B cell (primary cell): Measurements from ENCODE around the gene RAPGEF6. TPM values are rescaled to one million over a fixed set of nuclear protein-coding genes. Genes with fewer than 3 reads are reported as not detected.

Experiments
- ATAC-seq: fragments of 200-7000 bp; cut with Tn5 transposase; one replicate; pipeline ENCODE4 v1.10.0; 2021; ENCODE audit warnings: low read depth, mild to moderate bottlenecking, moderate number of reproducible peaks, moderate library complexity
- CTCF ChIA-PET: fragments of 350-600 bp; sonication (Branson Sonifier 250); formaldehyde crosslinking; loops from one replicate; lab custom pipeline; 2021; ENCODE audit warnings: antibody characterized with exemption, inconsistent platforms; lab: Charles Lee
- POLR2A ChIA-PET: fragments of 350-600 bp; sonication (Branson Sonifier 250); formaldehyde crosslinking; loops from one replicate; lab custom pipeline; 2021; ENCODE audit warnings: antibody characterized with exemption; lab: Charles Lee
- DNase-seq: peaks from one replicate; pipeline ENCODE4 v3.0.0; 2013
- H2AFZ ChIP-seq: 2 replicates; pipeline ENCODE4 v1.6.1; 2012; ENCODE audit warnings: mild to moderate bottlenecking, low read depth, low read length; ENCODE audit not compliant: insufficient read depth, poor library complexity, severe bottlenecking
- H3K27ac ChIP-seq, 2 donors: 1 replicate in 1 of 2; 2 replicates in 1 of 2; pipeline ENCODE4 v1.5.1; 2012 to 2013; ENCODE audit warnings: low read length in 2 of 2, mild to moderate bottlenecking in 2 of 2, moderate library complexity in 1 of 2
- H3K27me3 ChIP-seq, 4 experiments: fragments of 200-600 bp in 1 of 4; sonication (generic) in 1 of 4; replicated peaks in 1 of 4; 1 replicate in 2 of 4; 2 replicates in 2 of 4; pipeline versions ENCODE4 v1.6.1 to v1.7.0; 2013 to 2016; ENCODE audit warnings: low read length in 3 of 4, mild to moderate bottlenecking in 2 of 4, mixed read lengths in 1 of 4, moderate library complexity in 1 of 4; ENCODE audit not compliant: insufficient read depth in 4 of 4, control insufficient read depth in 3 of 4; ENCODE audit errors: control extremely low read depth in 1 of 4
- H3K36me3 ChIP-seq, 2 experiments: replicated peaks in 1 of 2; 1 replicate in 1 of 2; 2 replicates in 1 of 2; pipeline versions ENCODE4 v1.6.1 to v1.7.1; 2013; ENCODE audit warnings: low read length in 1 of 2; ENCODE audit not compliant: insufficient read depth in 2 of 2, control insufficient read depth in 1 of 2; ENCODE audit errors: control extremely low read depth in 1 of 2, extremely low read depth in 1 of 2
- H3K4me1 ChIP-seq, 2 donors: fragments of 200-600 bp in 1 of 2; sonication (generic) in 1 of 2; 1 replicate in 1 of 2; 2 replicates in 1 of 2; pipeline versions ENCODE4 v1.5.1 to v1.6.1; 2013 to 2017; ENCODE audit warnings: low read length in 2 of 2; ENCODE audit not compliant: control insufficient read depth in 2 of 2, insufficient read depth in 2 of 2
- H3K4me2 ChIP-seq: replicated peaks from 2 replicates; pipeline ENCODE3; 2012; ENCODE audit warnings: mild to moderate bottlenecking, low read depth, low read length; ENCODE audit not compliant: poor library complexity, severe bottlenecking
- H3K4me3 ChIP-seq, 5 experiments: fragments of 200-600 bp in 1 of 5; sonication (generic) in 1 of 5; 1 replicate in 3 of 5; 2 replicates in 2 of 5; pipeline versions ENCODE4 v1.5.1 to v1.7.0; 2011 to 2016; ENCODE audit warnings: low read length in 4 of 5, mild to moderate bottlenecking in 4 of 5, low read depth in 2 of 5, control low read depth in 1 of 5, moderate library complexity in 1 of 5; ENCODE audit not compliant: insufficient read depth in 1 of 5; ENCODE audit errors: control extremely low read depth in 1 of 5, extremely low read depth in 1 of 5
- H3K79me2 ChIP-seq: fragments of 200-600 bp; sonication (generic); one replicate; pipeline ENCODE4 v1.6.0; 2016; ENCODE audit warnings: low read length; ENCODE audit not compliant: control insufficient read depth, insufficient read depth
- H3K9ac ChIP-seq: fragments of 200-600 bp; sonication (generic); 2 replicates; pipeline ENCODE4 v1.6.1; 2017; ENCODE audit warnings: mild to moderate bottlenecking, low read length, moderate library complexity
- H3K9me3 ChIP-seq, 3 donors: one replicate each; pipeline versions ENCODE4 v1.6.1 to v1.7.1; 2013; ENCODE audit warnings: low read length in 2 of 3; ENCODE audit not compliant: control insufficient read depth in 2 of 3, insufficient read depth in 1 of 3; ENCODE audit errors: control extremely low read depth in 1 of 3
- H4K20me1 ChIP-seq: 2 replicates; pipeline ENCODE4 v1.6.0; 2012; ENCODE audit warnings: mild to moderate bottlenecking, low read length; ENCODE audit not compliant: insufficient read depth, control insufficient read depth, poor library complexity, severe bottlenecking
- H3K27ac Mint-ChIP-seq: one replicate; pipeline ENCODE4 v1.8.0; 2021; ENCODE audit warnings: mixed read lengths
- H3K27me3 Mint-ChIP-seq: one replicate; pipeline ENCODE4 v1.8.0; 2021; ENCODE audit warnings: mixed read lengths
- H3K4me1 Mint-ChIP-seq: one replicate; pipeline ENCODE4 v1.8.0; 2021; ENCODE audit warnings: mixed read lengths
- H3K4me3 Mint-ChIP-seq: one replicate; pipeline ENCODE4 v1.8.0; 2021; ENCODE audit warnings: mixed read lengths
- H3K9me3 Mint-ChIP-seq: one replicate; pipeline ENCODE4 v1.8.0; 2022; ENCODE audit warnings: mixed read lengths; ENCODE audit not compliant: insufficient read depth
- EZH2 ChIP-seq: IDR thresholded peaks from 2 replicates; pipeline ENCODE4 v1.6.1; 2012; ENCODE audit warnings: borderline replicate concordance, low read depth, mild to moderate bottlenecking, moderate library complexity, low read length; ENCODE audit not compliant: insufficient read depth, poor library complexity, severe bottlenecking
- WGBS: methylation state at CpG from one replicate; pipeline ENCODE4 v1.1.5; 2013; ENCODE audit warnings: missing lambda C conversion rate; ENCODE audit not compliant: insufficient coverage; 5-methylcytosine and 5-hydroxymethylcytosine counted together
- intact Hi-C: fragments of 100-400 bp; cut with micrococcal nuclease; formaldehyde crosslinking; loops from one replicate; pipeline ENCODE4 v1.10.0; 2022
- polyA plus RNA-seq: library from polyadenylated mRNA; depleted of rRNA; stranded (reverse); fragments of >200 nt; gene quantifications from 2 replicates; pipeline ENCODE4 v1.2.3, GENCODE V29; 2012
- total RNA-seq, 2 donors: library from RNA; stranded (reverse); fragments of 120-200 nt in 1 of 2; gene quantifications; 1 replicate in 1 of 2; 2 replicates in 1 of 2; pipeline versions ENCODE4 v1.2.3 to v1.2.4, GENCODE V29; 2013 to 2022
- TF ChIP-seq, protein P1 (sequence below): fragments of 200-600 bp; IDR thresholded peaks from one replicate; pipeline ENCODE4 v1.8.0; 2022; ENCODE audit warnings: antibody characterized with exemption, mild to moderate bottlenecking

RAPGEF6 gene
- total and polyA plus RNA-seq, 2 donors (not counting 1 experiment from before 2014, with no cell fraction given) = 9.8 to 56.2 TPM

DNA sequence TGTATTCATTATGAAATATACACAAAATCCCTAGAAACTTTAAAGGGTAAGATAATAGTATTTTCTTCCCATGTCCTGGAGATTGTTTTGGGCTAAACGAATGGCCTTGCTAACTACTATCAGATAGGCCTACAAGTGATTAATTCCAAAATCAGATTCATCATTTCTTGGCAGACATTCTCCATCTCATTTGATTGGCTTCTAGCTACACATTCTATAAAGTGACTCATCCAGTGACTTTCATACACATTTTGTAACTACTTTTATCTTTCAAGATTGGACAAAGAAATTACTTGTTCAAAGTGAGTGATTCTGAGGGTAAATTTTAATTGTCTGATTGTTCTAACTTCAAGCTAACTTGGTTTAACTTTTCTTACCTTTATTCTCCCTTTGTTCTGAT, 93.3 kb downstream of the RAPGEF6 start:
- peak overlapping the region in 1 of 2 donors; percentile 37 for H3K27ac ChIP-seq
- H3K4me3 ChIP-seq = no peak overlapping the region
- no peak overlapping the region for H2AFZ ChIP-seq
- no peaks in the 10 kb centered on the region for H4K20me1 ChIP-seq
- H3K27me3 Mint-ChIP-seq = no peaks in the 10 kb centered on the region
- ATAC-seq (no peak), DNase-seq (no peak)
- peaks cover 62% of the 10 kb centered on the region for H3K79me2 ChIP-seq
- H3K4me1 Mint-ChIP-seq = peaks cover 25% of the 10 kb centered on the region
- CTCF ChIA-PET = interaction anchor here (1.3 to 1.6 kb wide), 2 partner anchors 10 to 46 kb away, joined by 3 read pairs; no protein-coding TSS in a partner anchor
- WGBS = 83% methylated on average over 1 of the region's 1 CpG
- no peak overlapping the region for H3K4me2 ChIP-seq
- POLR2A ChIA-PET = no interaction called here
- intact Hi-C loops = no loop called here
- no peaks in the 10 kb centered on the region for H3K27me3 ChIP-seq
- H3K27ac Mint-ChIP-seq = no peak overlapping the region
- TF ChIP-seq, protein P1, sequence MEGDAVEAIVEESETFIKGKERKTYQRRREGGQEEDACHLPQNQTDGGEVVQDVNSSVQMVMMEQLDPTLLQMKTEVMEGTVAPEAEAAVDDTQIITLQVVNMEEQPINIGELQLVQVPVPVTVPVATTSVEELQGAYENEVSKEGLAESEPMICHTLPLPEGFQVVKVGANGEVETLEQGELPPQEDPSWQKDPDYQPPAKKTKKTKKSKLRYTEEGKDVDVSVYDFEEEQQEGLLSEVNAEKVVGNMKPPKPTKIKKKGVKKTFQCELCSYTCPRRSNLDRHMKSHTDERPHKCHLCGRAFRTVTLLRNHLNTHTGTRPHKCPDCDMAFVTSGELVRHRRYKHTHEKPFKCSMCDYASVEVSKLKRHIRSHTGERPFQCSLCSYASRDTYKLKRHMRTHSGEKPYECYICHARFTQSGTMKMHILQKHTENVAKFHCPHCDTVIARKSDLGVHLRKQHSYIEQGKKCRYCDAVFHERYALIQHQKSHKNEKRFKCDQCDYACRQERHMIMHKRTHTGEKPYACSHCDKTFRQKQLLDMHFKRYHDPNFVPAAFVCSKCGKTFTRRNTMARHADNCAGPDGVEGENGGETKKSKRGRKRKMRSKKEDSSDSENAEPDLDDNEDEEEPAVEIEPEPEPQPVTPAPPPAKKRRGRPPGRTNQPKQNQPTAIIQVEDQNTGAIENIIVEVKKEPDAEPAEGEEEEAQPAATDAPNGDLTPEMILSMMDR = no peak
- TF ChIP-seq EZH2 = no peak
- no peaks in the 10 kb centered on the region for H3K9me3 ChIP-seq
- H3K9ac ChIP-seq = no peak overlapping the region
- H3K4me3 Mint-ChIP-seq = no peak overlapping the region
- peaks cover 12 to 18% of the 10 kb centered on the region in 2 donors for H3K4me1 ChIP-seq
- no peaks in the 10 kb centered on the region for H3K9me3 Mint-ChIP-seq
- peaks cover 1 to 18% of the 10 kb centered on the region in 2 experiments for H3K36me3 ChIP-seq

DNA sequence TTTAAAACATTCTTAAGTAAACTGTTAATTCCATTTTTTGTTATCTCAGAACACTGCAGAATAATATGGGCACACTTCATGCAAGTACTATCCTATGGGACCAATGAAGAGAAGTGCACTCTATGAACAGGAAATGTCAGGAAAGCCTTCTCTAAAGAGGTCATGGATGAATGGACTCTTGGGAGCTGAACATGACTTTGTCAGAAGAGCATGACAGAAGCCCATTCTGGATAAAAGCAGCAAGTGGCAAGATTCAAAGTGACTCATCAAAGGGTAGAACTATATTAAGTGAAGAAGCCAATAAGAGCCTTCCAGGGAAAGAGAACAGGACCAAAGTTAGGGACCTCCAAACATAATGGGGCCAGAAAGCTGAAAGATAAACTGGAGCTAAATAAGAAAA, 94.0 kb downstream of the RAPGEF6 start:
- DNase-seq (no peak), ATAC-seq (no peak)
- Mint-ChIP-seq H3K27ac (peak overlapping the region; percentile 32), H3K27me3 (no peaks in the 10 kb centered on the region), H3K4me3 (no peak overlapping the region), H3K9me3 (no peaks in the 10 kb centered on the region), H3K4me1 (peaks cover 31% of the 10 kb centered on the region)
- Histone ChIP-seq H3K4me3 (no peak overlapping the region), H3K27me3 (no peaks in the 10 kb centered on the region), H3K4me1 (peaks cover 17 to 24% of the 10 kb centered on the region in 2 donors), H2AFZ (no peak overlapping the region), H3K9ac (no peak overlapping the region), H3K4me2 (no peak overlapping the region), H4K20me1 (no peaks in the 10 kb centered on the region), H3K9me3 (no peaks in the 10 kb centered on the region), H3K27ac (no peak overlapping the region), H3K79me2 (peaks cover 59% of the 10 kb centered on the region), H3K36me3 (peaks cover 1 to 18% of the 10 kb centered on the region in 2 experiments)
- no peak for TF ChIP-seq EZH2
- TF ChIP-seq, protein P1 = no peak
- intact Hi-C loops = no loop called here
- ChIA-PET POLR2A (no interaction called here), CTCF (interaction anchor here (1.3 to 1.6 kb wide), 2 partner anchors 9 to 47 kb away, joined by 3 read pairs; no protein-coding TSS in a partner anchor)
